DMS 273 treated with DMSO at 0.1 percent for 48 hours (cell line): Measurements from ENCODE around the gene RHOG.

Experiments used
- DNase-seq: peaks from one replicate; lab custom pipeline; 2025; lab: John Stamatoyannopoulos, UW

The RHOG gene

GRCh38 chr11:3859373-3859881 is 18.7 kb upstream of the RHOG start:
- DNase-seq = no peak

- no peak for DNase-seq
These were observed 16.9 kb upstream of the RHOG start for GRCh38 chr11:3857628-3858027.

DNA sequence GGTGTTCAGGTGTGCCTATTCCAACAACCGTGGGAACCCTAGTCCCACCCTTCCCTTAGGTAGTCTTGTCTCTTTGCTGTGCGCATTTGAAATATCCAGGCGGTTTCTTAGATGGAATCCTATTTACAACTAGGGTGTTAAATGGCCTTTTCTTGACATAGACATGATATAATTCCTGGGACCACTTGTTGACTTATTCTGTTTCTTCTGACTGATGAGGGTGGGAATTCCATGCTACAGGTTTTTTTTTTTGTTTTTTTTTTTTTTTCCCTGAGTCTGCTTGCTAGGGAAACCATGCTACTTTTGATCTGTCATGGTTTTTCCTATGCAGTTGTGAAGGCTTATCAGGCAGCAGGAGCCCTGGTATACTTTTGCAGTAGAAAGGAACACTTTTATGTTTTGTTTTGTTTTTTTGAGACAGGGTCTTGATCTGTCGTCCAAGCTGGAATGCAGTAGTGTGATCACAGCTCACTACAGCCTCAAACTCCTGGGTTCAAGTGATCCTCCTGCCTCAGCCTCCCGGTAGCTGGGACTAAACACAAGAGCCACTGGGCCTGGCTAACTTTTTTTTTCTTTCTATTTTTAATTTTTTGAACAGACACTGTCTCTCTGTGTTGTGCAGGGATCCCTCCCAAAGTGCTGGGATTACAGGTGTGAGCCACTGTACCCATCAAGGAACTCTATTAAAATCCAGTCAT is 16.2 kb upstream of the RHOG start:
- DNase-seq = no peak

- no peak for DNase-seq
These were observed 15.2 kb upstream of the RHOG start for GRCh38 chr11:3855808-3856491.

DNA sequence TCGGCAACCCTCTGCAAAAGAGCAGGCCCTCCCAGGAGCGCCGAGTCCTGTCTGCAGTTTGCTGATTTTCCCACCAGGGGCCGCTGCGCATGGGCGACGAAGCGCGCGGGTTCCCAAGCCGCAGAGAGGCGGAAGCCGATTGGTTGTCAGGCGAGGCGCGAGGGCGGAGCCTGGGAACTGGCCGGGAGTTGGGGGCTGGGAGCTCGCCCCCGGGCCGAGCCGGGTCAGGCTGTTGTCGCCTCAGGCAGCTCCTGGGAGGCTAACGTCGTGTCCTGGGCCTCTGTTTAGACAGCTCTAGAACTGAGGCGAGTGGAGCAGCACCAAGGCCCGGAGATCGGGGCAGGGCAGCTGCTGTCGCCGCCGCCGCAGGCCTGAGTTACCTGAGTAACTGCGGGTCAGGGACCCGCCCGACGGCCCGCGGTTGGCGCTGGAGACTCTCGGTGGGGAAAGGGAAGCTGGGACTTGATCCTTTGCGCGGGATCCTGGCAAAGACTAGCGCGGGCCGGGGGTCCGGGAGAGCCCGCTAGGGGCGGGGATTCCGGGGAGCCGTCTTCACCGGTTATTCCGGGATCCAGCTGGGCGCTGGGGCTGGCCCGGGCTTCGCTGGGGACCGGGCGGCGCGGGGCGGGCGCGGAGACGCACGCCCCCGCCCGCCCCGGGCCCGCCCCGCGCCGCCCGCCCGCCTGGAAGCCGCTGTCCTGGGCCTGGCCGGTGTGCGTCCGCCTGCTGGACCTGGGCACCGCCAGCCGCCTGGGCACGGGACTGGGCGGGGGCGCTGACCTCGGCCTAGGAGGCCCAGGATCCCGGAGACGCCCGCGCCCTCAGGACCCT is 14.4 kb upstream of the RHOG start, which contains the start of gene STIM1:
Gene STIM1, plus strand, starts transcription at position 688 of the 831 bp plus-strand sequence. CDS start 607 bp downstream, outside the sequence.
- peak; percentile 65 for DNase-seq

- no peak for DNase-seq
These were observed 13.9 kb upstream of the RHOG start for GRCh38 chr11:3854660-3854976.

GRCh38 chr11:3853899-3854659 is 13.3 kb upstream of the RHOG start:
- DNase-seq = no peak

DNA sequence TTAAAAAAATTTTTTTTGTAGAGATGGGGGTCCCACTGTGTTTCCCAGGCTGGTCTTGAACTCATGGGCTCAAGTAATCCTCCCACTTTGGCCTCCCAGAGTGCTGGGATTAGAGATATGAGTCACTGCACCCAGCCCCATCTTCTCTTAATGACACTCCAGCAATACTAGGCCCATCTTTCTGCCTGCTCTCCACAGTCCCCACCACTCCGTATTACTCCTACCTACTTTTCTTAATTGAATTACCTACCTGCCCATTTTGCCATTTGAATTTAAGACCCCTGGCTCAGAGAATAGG is 12.7 kb upstream of the RHOG start:
- DNase-seq = no peak

DNA sequence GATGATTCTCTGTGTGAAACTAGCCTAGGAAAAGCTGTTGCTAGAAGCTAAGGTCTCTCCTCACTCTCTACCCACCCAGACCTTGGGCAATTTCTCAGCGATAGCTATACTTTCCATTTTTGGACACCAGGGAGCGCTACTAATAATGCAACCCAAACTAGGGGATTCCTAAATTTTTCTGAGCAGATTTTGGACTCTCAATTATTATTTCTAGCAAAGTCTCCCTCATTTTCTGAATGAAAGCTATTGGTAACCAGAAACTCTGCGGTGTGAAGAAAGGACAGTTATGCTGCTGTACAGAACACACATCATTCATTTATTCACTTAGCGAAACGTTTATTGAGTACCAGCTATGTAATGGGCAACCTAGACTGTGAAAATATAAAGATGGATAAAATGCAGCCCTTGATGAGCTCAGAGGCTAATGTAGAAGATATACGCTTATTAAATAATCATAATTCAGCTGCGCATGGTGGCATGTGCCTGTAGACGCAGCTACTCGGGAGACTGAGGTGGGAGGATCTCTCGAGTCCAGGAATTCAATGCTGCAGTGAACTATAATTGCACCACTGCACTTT is 8.6 kb upstream of the RHOG start:
- no peak for DNase-seq

- no peak for DNase-seq
These were observed 4.9 kb upstream of the RHOG start for GRCh38 chr11:3845670-3846069.

DNA sequence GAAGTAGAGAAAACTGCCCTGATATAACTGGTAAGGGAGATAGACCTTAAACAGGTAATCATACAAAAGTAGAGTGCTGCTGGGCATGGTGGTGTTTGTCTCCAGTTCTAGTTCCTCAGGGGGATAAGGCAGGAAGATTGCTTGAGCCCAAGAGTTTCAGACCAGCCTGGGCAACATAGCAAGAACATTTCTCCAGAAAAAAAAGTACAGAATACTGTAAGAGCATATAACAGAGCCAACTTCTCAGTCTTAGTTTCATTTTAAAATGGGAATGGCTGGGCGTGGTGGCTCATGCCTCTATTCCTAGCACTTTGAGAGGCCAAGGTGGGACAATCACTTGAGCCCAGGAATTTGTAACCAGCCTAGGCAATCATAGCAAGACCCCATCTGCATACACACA is 4.5 kb upstream of the RHOG start:
- DNase-seq = no peak

- no peak for DNase-seq
These were observed 2.6 kb upstream of the RHOG start for GRCh38 chr11:3843326-3843725.

DNA sequence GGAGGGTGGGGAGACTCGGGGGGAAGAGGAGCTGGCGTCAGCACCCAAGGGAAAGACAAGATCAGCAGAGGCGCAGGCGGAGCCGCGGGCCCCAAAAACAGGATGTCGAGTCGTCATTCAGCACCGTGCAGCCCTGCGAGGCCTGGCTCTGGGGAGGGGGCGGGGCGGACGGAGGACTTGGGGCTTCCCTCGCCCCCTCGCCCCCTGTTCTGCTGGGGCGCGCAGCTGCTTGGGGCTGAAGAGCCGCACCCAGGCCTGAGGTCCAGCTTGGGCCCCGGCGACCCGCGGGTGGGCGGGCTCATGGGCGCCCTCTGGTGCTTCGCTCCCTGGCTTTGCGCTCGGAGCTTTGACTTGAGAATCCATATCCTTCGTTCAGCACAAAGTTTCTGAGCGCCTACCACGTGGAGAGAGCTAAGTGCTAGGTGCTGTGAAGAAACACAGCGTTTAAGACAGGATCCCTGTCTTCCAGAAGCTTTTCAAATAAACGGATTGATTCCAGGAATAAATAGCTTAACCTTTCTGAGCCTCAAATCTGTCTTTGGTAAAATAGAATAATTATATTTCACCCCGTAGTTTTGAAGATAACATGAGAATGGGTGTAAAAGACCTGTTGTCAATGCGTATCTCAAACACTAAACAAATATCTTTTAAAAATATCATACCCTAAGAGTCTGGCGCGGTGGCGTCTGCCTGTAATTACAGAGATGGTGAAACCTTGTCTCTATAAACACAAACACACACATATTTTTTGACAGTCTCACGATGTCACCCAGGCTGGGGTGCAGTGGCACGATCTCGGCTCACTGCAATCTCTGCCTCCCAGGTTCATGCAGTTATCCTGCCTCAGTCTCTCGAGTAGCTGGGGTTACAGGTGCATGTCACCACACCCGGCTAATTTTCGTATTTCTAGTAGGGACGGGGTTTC is 929 bp upstream of the RHOG start:
- DNase-seq = no peak

DNA sequence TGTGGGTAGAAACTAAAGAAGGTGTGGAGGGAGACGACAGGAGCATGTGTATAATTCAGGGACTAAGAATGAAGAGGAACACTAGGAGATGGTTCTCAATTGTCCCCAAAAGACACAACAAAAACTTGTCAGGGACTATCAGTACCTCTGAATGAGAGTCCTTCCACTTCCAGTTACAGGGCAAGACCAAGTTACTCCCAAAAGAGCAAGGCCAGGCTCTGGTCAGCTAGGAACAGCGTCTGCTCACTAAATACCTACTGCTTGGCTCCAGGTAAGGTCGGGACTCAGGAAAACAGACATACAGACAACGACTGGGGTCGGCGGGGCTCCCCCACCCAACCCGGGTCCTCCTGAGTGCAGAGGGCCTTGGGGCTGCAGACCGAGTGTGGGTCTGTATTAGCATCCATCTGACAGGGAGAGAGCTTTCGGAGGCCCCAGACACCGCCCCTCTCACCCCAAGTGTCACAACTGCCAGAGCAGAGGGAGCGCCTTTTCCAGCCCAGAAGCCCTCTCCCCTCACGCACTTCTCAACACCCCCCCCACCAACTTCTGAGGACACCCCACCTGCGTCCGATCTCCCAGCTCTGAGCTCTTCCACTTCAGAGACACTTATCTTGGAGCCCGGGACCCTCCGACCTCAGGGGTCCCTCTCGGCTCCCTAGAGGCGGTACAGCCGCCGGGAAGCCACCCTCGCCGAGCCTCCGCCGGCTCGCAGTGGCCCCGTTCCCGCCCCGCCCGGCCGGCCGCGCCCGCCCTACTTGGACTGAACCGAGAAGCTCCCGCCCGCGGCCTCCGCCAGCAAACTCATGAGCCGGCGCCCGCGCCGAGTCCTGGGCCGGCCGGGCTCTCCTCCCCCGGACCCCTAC is 522 bp downstream of the RHOG start:
- DNase-seq = no peak

- no peak for DNase-seq
These were observed 2.3 kb downstream of the RHOG start for GRCh38 chr11:3838504-3838903.

DNA sequence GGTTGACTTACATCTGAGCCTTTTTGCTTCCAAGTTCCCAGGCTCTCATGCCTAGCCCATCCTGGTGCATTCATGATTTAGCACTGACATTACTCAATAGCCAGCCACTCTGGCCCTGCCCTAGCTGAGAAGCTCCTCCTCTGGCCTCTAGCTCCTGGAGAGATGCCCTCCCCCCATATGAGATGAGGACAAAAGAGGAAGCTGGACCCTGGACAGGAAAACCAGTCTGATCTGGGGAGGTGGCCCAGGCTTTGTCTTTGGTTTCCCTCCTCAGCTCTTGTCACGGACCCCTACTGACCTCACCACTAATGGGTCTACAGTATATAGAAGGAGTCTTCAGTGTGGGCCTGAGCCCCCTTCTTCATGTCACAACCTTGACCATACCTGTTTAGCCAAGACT is 3.0 kb downstream of the RHOG start:
- DNase-seq = no peak

DNA sequence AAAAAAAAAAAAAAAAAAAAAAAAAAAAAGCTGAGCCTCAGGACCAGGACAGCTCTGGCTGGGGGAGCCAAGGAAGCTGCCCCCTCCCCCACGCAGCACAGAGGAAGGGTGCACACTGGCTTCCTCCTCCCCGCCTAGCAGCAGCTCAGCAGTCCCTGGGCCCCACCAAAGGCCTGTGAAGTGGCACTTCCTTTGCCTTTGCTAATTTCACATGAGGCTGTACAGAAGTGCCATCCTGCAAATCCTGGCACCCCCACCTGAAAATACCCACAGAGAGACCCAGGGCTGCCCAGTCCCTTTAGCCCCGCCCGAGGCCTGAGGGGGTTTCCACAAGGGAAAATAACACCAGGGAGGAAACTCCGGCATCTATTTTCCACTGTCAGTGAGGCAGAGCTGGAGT is 3.9 kb downstream of the RHOG start:
- no peak for DNase-seq

GRCh38 chr11:3835751-3836150 is 5.0 kb downstream of the RHOG start:
- no peak for DNase-seq

DNA sequence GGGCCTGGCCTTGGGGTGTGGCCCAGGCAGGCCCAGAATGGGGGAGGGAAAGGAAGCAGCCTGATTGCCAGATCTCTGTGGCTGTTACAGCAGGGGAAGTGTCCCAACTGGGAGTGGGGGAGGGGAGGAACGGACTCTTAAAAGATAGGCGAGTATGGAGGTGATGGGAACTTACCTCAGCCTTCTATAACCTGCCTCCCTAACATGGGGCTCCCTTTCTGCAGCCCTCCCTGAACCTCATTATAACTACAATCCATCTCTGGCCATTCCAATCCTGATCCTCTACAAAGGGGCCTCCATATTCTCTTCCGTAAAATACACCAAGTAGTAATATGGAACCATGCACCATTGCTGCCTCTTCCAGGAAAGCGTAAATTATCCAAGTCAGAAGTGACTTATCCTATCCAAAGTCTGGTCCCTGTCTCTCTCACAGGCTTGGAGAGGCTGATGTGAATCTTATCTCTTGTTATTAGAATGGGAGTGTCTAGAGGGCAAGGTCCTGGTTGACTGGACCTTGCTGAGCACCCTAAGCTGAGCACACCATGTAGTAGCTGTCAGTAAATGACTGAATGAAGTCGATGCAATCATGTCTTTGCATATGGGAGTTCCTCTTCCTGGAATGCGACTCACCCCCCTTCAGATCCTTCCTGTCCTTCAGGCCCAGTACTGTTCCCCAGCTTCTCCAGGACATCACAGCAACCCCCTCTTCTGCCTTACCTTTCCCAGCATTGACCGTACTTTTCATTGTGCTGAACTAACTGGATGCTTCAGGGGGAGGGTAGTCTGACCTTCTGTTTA is 5.9 kb downstream of the RHOG start:
- no peak for DNase-seq
